Loucy (cell line): Measurements from ENCODE around the gene NAA50.

Source experiments
- H2AFZ ChIP-seq: fragments of 200-600 bp; sonication (generic); 2 replicates; pipeline ENCODE4 v1.6.0; 2016; ENCODE audit warnings: antibody characterized with exemption, mild to moderate bottlenecking, low read length, moderate library complexity
- H3F3A ChIP-seq: fragments of 200-600 bp; 2 replicates; pipeline ENCODE4 v1.6.0; 2016; ENCODE audit warnings: antibody characterized with exemption, low read depth, mild to moderate bottlenecking
- H3K27me3 ChIP-seq: fragments of 200-600 bp; sonication (generic); 2 replicates; pipeline ENCODE4 v1.6.1; 2014; ENCODE audit warnings: low read length, mild to moderate bottlenecking; ENCODE audit not compliant: insufficient read depth, poor library complexity, severe bottlenecking
- H3K36me3 ChIP-seq: fragments of 200-600 bp; sonication (generic); 2 replicates; pipeline ENCODE4 v1.6.1; 2016; ENCODE audit warnings: low read length; ENCODE audit not compliant: insufficient read depth
- H3K4me1 ChIP-seq: fragments of 200-600 bp; sonication (generic); 2 replicates; pipeline ENCODE4 v1.5.1; 2014; ENCODE audit warnings: low read length, mild to moderate bottlenecking; ENCODE audit not compliant: insufficient read depth, poor library complexity, severe bottlenecking
- H3K4me2 ChIP-seq: fragments of 200-600 bp; sonication (generic); 2 replicates; pipeline ENCODE4 v1.6.0; 2014; ENCODE audit warnings: antibody characterized with exemption, low read length, low read depth, mild to moderate bottlenecking; ENCODE audit not compliant: poor library complexity, severe bottlenecking
- H3K4me3 ChIP-seq: fragments of 200-600 bp; sonication (generic); 2 replicates; pipeline ENCODE4 v1.5.1; 2014; ENCODE audit warnings: low read length, mild to moderate bottlenecking, mixed read lengths; ENCODE audit not compliant: poor library complexity, severe bottlenecking
- H3K79me2 ChIP-seq: fragments of 200-600 bp; sonication (generic); 2 replicates; pipeline ENCODE4 v1.6.1; 2014; ENCODE audit warnings: low read length; ENCODE audit not compliant: insufficient read depth
- H3K9ac ChIP-seq: fragments of 200-600 bp; sonication (generic); 2 replicates; pipeline ENCODE4 v1.6.0; 2014; ENCODE audit warnings: mild to moderate bottlenecking, low read depth, low read length, moderate library complexity; ENCODE audit not compliant: poor library complexity, severe bottlenecking
- H3K9me2 ChIP-seq: fragments of 200-600 bp; sonication (generic); replicated peaks from 2 replicates; pipeline ENCODE4 v1.6.1; 2016; ENCODE audit warnings: low read depth, low read length, mixed read lengths
- H3K9me3 ChIP-seq: fragments of 200-600 bp; sonication (generic); 2 replicates; pipeline ENCODE4 v1.6.1; 2014; ENCODE audit warnings: mild to moderate bottlenecking, antibody characterized with exemption, low read length, low read depth; ENCODE audit not compliant: insufficient read depth
- H4K20me1 ChIP-seq: fragments of 200-600 bp; sonication (generic); 2 replicates; pipeline ENCODE4 v1.6.0; 2014; ENCODE audit warnings: antibody characterized with exemption, low read length, mild to moderate bottlenecking; ENCODE audit not compliant: insufficient read depth, poor library complexity, severe bottlenecking
- CTCF ChIP-seq: fragments of 200-600 bp; sonication (generic); conservative IDR thresholded peaks from 2 replicates; pipeline ENCODE4 v1.5.1; 2014; ENCODE audit warnings: mild to moderate bottlenecking, antibody characterized with exemption, low read length
- EZH2phosphoT487 ChIP-seq: fragments of 200-600 bp; IDR thresholded peaks from 2 replicates; pipeline ENCODE4 v1.6.1; 2018; ENCODE audit warnings: antibody characterized with exemption, mild to moderate bottlenecking, moderate library complexity, borderline replicate concordance

Gene NAA50

DNA sequence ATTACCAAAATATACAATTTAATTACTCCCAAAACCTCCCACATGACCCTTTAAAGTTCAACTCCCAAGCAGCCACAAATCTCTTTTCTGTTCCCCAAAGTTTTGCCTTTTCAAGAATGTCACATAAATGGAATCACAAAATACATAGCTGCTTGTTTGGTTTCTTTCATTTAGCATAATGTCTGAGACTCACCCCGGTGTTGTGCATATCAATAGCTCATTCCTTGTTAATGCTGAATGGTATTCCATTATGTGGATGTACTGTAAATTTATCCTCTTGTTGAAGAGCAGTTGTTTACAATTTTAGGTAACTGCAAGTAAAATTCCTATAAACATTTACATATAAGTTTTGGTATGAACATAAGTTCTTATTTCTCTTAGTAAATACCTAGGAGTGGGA lies 15.5 kb downstream of the NAA50 start:
- no peak overlapping the region for H3K4me3 ChIP-seq
- H3K4me1 ChIP-seq = no peaks in the 10 kb centered on the region
- H3F3A ChIP-seq = no peaks in the 10 kb centered on the region
- H3K27me3 ChIP-seq = no peaks in the 10 kb centered on the region
- no peak overlapping the region for H2AFZ ChIP-seq
- no peaks in the 10 kb centered on the region for H3K9me2 ChIP-seq
- H3K4me2 ChIP-seq = no peak overlapping the region
- H3K36me3 ChIP-seq = peaks cover 20% of the 10 kb centered on the region; the same call in 1 of the 2 replicates
- TF ChIP-seq EZH2phosphoT487 = no peak
- TF ChIP-seq CTCF = no peak
- H4K20me1 ChIP-seq = peaks cover 62% of the 10 kb centered on the region
- no peaks in the 10 kb centered on the region for H3K9me3 ChIP-seq
- H3K9ac ChIP-seq = no peak overlapping the region
- peaks cover 96% of the 10 kb centered on the region for H3K79me2 ChIP-seq

DNA sequence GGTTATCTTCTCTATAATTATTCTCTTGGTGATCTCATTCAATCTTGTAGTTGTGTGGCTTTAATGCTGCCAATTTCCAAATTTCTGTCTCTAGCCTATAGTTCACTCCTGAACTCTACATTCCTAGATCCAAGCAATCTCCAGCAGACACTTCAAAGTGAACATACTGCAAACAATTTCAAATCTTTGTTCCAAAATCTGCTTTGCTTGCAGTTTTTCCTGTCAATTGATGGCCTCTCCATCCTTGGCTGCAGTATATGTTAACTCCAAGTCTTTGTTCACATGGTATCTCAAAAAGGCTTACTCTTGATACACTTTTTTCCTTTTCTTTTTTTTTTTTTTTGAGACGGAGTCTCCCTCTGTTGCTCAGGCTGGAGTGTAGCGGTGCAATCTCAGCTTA lies 17.4 kb downstream of the NAA50 start:
- TF ChIP-seq EZH2phosphoT487 (no peak), CTCF (no peak)
- Histone ChIP-seq H3K9me2 (no peaks in the 10 kb centered on the region), H3F3A (no peaks in the 10 kb centered on the region), H3K9ac (no peak overlapping the region), H3K9me3 (no peaks in the 10 kb centered on the region), H3K79me2 (peaks cover 96% of the 10 kb centered on the region), H3K4me3 (no peak overlapping the region), H2AFZ (no peak overlapping the region), H4K20me1 (peaks cover 58% of the 10 kb centered on the region), H3K4me1 (no peaks in the 10 kb centered on the region), H3K36me3 (peaks cover 23% of the 10 kb centered on the region; the same call in 1 of the 2 replicates), H3K27me3 (no peaks in the 10 kb centered on the region), H3K4me2 (no peak overlapping the region)

DNA sequence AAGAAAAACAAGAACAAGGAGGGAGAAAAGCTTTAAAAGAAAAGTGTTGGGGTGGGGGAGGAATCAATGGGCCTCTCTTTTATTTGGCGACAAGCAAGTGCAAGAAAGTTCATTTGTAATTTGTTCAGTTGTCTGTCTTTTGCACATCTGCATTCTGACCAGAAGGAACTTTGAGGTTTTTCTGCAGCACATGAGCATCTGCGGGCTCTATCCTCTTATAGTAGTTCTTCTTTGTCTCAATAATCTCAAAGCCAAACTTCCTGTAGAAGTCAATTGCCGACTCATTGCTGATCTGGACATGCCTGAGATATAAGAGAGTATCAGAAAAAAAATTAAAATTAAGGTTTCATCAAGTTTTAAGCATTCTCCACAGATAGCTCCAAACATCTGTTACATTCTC lies 24.4 kb downstream of the NAA50 start:
- Histone ChIP-seq H3F3A (no peaks in the 10 kb centered on the region), H3K79me2 (peaks cover 36% of the 10 kb centered on the region), H3K4me1 (peaks cover 15% of the 10 kb centered on the region), H3K4me3 (no peak overlapping the region), H3K9me2 (no peaks in the 10 kb centered on the region), H3K36me3 (peaks cover 53% of the 10 kb centered on the region), H2AFZ (no peak overlapping the region), H3K4me2 (peak overlapping the region; percentile 24), H3K27me3 (no peaks in the 10 kb centered on the region), H3K9ac (peak overlapping the region; percentile 28), H4K20me1 (peaks cover 16% of the 10 kb centered on the region), H3K9me3 (no peaks in the 10 kb centered on the region)
- TF ChIP-seq CTCF = no peak
- TF ChIP-seq EZH2phosphoT487 = no peak
